OCI-M2 (cell line): Measurements from ENCODE around the gene MICU2.
"Not testable (repeated sequence)": the region's sequence is repeated elsewhere in the genome, so short reads cannot be mapped to it uniquely, and the experiment has no call there.

Source experiments
- DNase-seq: peaks from one replicate; lab custom pipeline; 2025; ENCODE audit not compliant: unreplicated experiment; lab: John Stamatoyannopoulos, UW

Gene MICU2

DNA sequence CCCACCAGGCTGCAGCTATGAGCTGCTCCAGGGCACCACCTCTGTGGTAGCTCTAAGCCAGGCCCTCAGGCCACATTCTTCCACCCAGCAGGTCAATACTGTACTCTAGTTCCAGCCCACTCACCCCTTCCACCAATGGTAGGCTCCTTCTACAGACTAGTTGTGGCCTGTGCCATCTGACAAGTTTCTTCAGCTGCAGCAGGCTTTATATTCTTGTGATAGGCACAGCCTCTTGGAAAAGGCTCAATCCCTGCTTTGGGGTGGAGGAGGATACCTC is 8.5 kb downstream of the MICU2 start:
- DNase-seq: no peak

DNA sequence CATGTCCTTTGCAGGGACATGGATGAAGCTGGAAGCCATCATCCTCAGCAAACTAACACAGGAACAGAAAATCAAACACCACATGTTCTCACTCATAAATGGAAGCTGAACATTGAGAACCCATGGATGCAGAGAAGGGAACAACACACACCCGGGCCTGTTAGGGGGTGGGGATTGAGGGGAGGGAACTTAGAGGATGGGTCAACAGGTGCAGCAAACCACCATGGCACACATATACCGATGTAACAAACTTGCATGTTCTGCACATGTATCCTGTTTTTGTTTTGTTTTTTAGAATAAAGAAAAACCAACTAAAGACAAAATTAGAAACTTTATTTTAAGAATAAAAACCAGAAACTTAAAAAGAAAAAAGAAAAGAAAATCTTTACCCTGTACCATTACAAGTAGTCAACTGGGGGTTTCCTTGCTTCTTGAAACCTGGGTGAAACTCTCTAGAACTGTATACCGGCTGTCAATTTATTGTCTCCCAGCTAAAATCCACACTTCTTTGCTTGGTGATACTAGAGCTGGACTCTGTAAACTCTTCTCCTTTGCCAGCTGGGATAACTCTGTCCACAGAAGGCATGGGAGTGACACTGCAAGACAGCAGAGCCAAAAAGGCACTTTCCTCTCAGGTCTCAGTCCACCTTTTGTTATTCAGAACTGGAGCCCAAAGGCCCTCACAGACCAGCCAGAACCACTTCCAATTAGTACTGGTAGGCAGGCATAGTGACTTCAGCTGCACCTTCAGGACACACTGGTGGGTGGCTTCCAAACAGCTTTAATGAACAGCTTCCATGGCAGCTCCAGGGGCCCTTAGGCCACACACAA is 9.0 kb downstream of the MICU2 start:
- no peak for DNase-seq

DNA sequence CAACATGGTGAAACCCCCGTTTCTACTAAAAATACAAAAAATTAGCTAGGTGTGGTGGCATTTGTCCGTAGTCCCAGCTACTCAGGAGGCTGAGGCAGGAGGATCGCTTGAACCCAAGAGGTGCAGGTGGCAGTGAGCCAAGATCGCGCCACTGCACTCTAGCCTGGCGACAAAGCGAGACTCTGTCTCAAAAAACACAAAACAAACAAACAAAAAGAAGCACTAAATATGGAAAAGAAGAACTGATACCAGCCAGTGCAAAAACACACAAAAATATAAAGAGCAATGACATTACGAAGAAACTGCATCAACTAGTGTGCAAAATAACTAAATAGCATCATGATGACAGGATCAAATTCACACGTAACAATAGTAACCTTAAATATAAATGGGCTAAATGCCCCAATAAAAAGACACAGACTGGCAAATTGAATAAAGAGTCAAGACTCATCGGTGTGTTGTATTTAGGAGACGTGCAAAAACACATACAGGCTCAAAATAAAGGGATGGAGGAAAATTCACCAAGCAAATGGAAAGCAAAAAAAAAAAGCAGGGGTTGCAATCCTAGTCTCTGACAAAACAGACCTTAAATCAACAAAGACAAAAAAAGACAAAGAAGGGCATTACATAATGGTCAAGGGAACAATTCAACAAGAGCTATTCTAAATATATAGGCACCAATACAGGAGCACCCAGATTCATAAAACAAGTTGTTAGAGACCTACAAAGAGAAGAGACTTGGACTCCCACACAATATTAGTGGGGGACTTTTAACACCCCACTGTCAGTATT is 13.1 kb downstream of the MICU2 start:
- not testable (repeated sequence) for DNase-seq

DNA sequence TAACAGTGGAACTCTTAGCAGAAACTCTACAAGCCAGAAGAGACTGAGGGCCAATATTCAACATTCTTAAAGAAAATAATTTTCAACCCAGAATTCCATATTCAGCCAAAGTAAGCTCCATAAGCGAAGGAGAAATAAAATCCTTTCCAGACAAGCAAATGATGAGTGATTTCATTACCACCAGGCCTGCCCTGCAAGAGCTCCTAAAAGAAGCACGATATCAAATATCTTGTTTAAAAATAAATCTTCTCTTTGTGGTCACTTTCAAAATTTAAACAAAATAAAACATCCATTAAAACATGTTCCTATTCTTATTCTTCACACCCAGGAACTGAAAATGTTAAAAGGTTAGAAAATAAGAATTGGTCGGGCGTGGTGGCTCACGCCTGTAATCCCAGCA is 13.7 kb downstream of the MICU2 start:
- no peak for DNase-seq

DNA sequence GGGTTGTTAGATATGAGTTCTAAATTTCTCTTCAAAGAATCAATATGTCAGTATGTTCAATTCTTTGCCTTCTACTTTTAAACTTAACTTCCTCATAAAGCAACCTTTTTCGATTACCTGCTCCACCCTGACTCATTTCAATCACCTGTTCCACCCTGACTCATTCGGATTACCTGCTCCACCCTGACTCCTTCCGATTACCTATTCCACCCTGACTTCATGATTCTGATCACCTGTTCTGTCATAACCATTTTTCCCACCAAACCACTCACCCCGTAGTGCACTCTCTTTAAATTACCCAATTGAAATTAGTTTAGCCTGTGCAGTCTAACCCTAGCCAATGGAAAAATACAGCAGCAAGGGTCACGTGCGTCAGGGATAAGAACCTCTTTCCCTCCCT is 14.5 kb downstream of the MICU2 start:
- not testable (repeated sequence) for DNase-seq

DNA sequence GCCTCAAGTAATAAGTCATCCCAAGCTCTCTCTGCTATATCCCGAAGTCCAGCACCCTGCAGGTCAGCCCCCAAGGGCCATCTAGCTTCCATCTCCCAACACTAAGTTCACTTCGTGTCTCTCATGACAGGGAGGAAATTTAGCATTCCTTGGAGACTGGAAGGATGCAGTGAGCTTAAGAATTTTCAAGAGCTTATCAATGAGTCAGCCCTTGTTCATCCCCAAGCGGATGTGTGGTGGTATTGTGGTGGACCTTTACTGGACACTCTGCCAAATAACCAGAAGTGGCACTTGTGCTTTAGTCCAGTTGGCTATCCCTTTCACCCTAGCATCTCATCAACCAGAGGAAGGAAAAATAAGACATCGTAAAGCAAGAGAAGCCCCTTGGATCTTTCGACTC is 15.6 kb downstream of the MICU2 start:
- DNase-seq: not testable (repeated sequence)

DNA sequence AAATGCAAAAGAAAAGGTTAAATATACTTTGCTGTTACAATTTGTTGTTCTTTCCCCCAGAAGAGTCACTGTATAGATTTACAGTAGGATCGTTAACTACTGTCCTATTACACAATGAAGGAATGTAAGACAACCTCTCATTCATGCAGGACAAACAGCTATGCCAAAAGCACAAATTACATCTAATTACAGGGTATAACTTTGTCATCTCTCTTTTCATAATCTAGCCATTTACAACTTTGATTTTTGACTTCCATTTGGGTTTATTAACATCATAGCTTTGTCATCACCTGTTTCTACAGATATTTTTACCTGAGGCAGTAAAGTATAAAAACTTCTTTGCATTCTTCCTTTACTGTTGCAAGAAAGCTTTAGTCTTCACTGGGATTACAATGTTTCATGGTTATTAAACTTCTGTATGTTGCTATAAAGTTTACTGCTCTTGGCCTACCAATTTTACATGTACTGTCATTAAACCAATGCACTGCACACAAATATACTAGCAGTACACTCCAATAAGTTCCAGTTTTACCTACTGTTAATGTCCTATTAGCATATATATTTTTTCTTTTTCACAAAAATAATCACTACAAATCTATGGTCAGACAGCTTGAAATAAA is 18.9 kb downstream of the MICU2 start:
- DNase-seq: no peak

DNA sequence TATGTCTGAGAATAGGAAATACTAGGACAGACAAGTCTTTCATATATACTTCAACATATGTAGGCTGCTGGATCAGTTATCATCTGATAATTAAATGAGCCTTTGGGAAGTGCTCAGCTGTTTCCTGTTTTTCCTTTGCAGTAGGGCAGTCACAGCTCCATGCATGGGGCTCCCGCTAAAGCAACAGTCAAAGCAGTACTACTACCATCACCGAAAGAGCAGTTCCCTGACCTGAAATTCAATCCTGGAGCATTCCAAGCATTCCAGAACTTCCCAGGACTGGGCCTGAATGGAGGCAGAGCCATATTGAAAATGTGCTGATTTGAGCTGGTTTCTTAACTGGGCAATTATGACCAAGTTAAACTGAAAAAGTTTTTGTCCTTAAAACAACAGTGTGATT is 20.5 kb downstream of the MICU2 start:
- DNase-seq: no peak

DNA sequence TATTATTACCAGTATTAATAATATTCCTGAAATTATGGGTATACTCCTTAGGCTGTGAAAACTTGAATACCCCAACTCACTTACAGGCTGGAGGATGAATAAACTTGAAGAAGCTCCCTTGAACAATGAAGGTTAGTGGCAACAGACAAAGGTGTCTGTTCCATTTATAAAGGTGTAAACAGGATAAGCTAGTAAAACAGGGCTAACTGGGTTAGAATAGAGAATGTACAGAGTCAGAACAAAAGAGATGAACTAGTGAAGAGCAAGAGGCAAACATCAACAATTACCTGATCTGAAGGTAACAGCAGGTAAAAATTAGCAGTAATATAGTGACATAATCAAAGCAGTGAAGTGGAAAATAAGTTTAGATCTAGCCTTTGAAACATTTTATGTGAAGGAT is 23.2 kb downstream of the MICU2 start:
- no peak for DNase-seq

DNA sequence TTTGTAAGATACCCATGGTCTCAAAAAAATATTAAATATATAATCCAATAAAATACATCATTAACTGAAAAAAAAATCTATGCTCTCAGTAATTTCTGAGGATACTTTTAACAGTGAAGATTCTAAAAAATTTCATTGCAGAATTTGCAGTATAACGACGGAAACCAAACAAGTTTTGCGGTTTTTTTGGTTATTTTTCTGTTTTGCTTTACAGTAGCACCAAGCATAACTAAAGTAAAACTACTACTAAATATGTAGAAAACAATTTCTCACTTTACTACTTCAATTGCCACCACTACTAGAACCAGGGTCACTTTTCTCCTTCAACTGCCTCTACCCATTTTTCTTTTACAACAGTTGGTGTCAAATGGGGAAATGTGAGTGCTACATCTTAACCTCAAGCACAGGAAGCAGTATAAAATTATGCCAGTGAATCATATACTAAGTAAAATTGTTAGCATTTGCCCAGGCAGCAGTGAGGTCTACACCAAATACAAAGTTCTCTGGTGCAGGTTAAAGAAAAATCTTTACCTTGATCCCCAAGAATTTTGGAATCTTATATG is 24.1 kb downstream of the MICU2 start:
- no peak for DNase-seq

DNA sequence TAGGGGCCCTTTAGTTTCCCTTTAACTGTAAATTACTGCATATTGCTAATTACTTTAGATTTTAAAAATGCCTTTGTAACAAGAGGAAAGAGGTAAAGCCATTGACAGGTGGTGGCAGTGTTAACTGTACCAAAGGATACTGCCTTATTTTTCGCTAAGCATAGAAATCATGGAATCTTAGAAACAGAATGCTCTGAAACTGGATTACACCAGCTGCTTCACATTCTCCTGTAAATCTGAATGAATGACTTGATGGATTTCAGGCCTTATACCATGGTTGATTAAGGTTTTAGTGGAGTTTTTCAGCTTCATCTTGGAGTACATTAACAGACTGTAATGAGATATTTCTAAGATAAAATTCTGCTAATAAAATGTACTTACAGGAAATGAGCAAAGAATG is 25.2 kb downstream of the MICU2 start:
- no peak for DNase-seq

DNA sequence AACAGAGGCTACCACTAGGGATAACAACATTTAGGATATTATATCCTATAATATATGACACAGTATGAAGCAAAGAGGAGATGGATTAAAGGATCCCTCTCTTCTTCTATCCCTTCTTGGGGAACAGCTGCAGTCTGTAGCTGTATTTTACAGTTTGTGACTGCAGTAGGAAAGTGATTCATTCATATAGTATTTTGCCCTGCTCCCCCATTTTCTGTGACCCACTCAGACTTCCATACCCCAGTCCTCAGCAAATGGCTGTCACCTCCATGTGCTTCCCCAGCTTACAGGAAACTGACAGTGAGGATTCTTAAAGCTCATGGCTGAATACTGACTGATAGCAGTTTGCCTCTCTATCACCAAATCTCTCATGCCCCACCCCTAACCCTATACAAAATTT is 27.5 kb downstream of the MICU2 start:
- no peak for DNase-seq

DNA sequence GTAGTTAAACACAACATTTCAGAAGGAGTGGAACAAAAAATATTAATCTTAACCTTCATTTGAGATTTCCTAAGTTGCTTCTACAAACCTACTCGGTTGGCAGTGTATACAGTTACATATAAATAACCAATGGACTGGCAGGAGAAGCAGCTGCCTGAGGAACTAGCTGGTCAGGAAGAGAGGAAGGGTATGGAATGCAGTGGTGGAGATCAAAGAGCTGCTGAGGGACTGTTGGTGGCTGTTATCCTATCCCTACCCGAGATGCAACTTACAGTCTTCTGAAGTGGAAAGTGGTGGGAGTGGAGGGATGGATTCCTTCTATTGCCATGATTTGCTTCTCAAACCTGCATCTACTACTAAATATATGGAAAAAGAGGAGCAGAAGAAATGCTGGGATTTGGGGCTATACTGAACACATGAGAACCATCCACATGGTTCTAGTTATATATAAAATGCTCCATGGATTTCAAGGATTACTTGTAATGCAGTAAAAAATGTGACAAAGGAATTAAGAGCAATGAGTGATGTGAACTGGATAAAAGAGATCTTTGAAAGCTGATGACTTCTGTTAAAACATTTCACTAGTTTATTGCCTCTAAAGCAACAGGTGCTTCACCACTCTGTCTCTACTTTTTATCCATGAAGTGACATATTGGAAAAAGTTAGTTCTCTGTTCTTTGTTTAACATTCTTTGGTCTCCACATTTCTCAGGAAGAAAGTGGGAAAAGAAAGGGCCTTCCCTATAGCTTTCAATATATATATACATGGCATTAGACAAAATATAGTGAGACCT is 29.9 kb downstream of the MICU2 start:
- DNase-seq: no peak

DNA sequence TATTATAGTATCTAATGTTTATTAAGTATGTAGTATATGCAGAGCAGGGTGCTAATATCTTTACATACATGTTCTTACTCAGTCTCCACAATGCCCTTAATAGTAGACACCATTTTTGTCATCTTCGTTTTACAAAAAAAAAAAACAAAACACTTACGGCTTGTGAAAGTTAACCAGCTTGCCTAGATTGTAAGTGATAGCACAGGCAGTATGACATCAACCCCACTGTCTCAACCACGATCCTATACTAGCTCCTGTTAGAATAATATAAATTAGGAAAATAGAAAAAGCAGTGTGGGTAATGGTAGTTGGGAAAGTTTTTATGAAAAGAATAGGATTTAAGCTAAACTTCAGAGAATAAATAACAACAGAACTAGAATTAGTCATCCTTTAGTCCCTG is 34.3 kb downstream of the MICU2 start:
- no peak for DNase-seq

DNA sequence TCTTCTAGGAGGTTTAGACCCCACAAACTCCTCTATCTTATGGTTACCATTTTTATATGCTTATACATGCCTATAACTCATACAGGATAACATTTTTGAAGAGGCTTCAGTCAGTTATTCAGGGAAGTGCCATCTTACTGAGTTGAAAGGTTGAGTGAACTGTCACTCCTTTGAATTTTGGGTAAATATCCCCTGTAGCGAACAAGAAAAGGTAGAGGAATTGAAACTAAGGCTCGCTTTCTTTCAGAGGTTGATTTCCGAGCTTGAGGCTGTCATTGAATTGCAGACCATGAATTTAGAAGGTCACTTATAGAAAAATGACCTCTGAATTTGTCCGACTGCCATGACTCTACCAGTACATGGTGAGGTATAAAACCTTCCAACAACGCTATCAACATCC is 35.1 kb downstream of the MICU2 start:
- no peak for DNase-seq

DNA sequence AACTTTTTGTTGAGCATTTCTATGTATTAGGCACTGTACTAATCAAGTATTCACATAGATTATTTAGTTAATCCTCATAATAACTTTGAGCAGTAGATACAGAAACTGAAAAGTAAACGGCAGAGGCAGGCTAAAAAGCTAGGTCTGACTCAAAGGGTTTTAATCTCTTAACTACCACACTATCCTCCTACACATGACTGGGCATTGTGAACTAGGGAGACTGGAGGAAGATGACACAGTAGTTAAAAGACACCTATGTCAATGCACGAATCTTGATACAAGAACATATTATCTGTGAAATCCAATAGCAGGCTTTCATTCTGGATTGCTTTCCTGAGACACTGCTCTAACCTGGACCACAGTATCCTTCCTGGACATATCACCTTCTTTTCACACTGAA is 36.3 kb downstream of the MICU2 start:
- DNase-seq: no peak

DNA sequence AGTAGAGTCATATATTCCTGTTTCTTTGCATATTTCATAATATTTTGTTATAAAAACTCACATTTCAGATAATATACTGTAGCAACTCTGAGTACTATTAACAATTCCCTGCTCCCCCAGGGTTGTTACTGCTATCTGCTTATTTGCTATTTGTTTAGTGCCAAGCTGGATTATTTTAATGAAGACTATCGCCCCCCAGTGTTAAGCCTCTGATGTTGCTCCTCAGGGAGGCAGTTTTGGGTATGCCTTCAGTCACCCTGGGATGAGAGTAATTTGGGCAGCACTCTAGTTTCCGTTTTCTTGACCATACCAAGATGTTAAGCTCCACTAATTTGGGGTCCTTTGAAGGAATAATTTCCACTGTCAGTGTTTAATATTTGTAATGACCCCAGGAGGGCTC is 46.0 kb downstream of the MICU2 start:
- DNase-seq: no peak

DNA sequence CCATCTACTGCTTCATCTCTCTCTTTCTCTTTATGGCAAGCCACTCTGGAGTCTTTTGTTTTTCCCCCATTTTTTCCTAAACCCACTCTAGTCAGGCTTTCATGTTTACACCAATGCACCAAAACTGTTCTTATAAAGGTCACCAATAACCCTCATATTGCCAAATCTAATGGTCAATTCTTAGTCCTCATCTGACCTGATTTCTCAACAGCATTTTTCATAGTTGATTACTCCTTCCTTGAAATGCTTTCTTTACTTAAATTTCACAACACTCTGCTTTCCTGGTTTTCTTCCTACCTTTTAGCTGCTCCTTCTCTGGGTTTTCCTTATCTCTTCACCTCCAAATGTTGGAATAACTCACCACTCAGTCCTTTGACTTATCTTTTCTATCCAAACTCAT is 47.9 kb downstream of the MICU2 start:
- no peak for DNase-seq

DNA sequence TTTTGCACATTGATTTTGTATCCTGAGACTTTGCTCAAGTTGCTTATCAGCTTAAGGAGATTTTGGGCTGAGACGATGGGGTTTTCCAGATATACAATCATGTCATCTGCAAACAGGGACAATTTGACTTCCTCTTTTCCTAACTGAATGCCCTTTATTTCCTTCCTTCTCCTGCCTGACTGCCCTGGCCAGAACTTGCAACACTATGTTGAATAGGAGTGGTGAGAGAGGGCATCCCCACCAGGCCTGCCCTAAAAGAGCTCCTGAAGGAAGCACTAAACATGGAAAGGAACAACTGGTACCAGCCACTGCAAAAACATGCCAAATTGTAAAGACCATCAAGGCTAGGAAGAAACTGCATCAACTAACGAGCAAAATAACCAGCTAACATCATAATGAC is 50.7 kb downstream of the MICU2 start:
- DNase-seq: not testable (repeated sequence)

DNA sequence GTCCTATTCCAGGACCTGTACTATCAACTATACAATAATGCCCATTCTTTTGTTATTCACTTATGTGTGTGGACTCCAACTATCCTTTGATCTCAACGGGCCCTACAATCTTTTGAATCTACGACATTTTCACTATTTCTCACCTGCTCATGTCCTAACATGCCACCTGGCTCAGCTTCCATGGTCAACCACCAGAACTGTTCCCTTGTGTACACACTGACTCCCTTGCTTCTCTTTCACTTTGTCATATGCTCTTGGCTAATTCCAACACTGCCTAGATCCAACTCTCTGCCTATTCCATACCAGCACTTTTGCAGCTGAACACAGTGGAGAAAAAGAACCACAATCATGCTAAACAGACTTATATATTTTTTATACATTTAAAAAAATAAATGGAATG is 53.1 kb downstream of the MICU2 start:
- no peak for DNase-seq

DNA sequence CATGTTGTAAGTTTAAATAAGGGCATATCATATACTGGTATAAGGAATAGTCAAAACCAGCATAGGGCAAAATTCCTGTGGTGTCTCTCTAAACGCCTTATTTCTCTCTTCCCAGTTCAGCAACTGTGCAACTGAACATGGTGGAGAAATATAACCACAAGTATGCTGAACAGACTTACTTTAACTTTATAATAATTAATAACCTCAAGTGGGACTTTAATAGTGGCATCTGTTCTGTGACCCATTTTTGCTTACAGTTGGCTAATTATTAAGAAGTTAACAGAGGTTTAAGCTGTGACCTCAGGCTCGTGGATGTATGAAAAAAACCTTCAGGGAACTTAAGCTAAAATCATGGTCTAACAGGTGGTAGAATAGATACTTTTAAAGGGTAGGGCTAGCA is 54.3 kb downstream of the MICU2 start:
- DNase-seq: no peak
